ENCODE measurements around the gene GRM7. TPM values are rescaled to one million over a fixed set of nuclear protein-coding genes. Genes with fewer than 3 reads are reported as not detected.

Gene GRM7
- total RNA-seq, 2 experiments from 2014 or later, result not detected

DNA sequence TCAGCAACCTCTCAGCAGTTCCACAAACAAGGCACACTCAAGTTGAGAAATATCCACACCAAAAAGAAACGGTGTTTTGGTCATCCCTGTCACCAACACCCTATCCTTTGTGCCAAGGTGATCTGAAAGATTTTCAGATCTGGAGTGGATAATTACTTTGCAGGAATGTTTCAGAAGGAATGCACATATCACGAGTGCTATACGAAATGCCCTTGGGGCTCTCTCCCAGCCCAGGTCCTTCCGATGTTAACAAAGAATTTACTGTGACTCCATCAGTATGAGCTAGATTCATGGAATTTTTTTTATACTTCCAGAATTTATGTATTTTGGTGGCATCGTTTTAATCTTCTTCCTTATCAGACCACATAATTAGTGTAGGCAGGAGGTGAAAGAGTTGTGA lies 105.0 kb downstream of the GRM7 start:
- DNase-seq (no peak), ATAC-seq (ENCODE audit: poor library complexity) (no peak)
- H3K4me3 Mint-ChIP-seq, result no peak overlapping the region
- no peaks in the 10 kb centered on the region for H3K4me1 Mint-ChIP-seq (ENCODE audit: low read depth)
- POLR2A ChIA-PET, result no interaction called here
- CTCF ChIA-PET, result no interaction called here
- intact Hi-C loops (cut with DNase I, micrococcal nuclease), result no loop called here
- Histone ChIP-seq H3K9me3 (ENCODE audit: control insufficient read depth in 1 of 2, insufficient read depth in 1 of 2, low read length in 2 of 2) (no peaks in the 10 kb centered on the region), H3K4me1 (ENCODE audit: insufficient read depth, low read length) (no peaks in the 10 kb centered on the region), H3K27ac (ENCODE audit: low read depth in 1 of 2, low read length in 2 of 2) (no peak overlapping the region), H3K27me3 (ENCODE audit: control insufficient read depth in 1 of 2, insufficient read depth in 2 of 2, low read length in 2 of 2) (no peaks in the 10 kb centered on the region), H3K4me3 (ENCODE audit: low read length) (no peak overlapping the region), H3K36me3 (ENCODE audit: insufficient read depth, low read length) (no peaks in the 10 kb centered on the region)
- no peak overlapping the region for H3K27ac Mint-ChIP-seq
- H3K27me3 Mint-ChIP-seq, result no peaks in the 10 kb centered on the region
- TF ChIP-seq, protein P1, sequence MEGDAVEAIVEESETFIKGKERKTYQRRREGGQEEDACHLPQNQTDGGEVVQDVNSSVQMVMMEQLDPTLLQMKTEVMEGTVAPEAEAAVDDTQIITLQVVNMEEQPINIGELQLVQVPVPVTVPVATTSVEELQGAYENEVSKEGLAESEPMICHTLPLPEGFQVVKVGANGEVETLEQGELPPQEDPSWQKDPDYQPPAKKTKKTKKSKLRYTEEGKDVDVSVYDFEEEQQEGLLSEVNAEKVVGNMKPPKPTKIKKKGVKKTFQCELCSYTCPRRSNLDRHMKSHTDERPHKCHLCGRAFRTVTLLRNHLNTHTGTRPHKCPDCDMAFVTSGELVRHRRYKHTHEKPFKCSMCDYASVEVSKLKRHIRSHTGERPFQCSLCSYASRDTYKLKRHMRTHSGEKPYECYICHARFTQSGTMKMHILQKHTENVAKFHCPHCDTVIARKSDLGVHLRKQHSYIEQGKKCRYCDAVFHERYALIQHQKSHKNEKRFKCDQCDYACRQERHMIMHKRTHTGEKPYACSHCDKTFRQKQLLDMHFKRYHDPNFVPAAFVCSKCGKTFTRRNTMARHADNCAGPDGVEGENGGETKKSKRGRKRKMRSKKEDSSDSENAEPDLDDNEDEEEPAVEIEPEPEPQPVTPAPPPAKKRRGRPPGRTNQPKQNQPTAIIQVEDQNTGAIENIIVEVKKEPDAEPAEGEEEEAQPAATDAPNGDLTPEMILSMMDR (IDR thresholded peaks at IDR 0.05), result no peak
- H3K36me3 Mint-ChIP-seq (ENCODE audit: low read depth), result no peaks in the 10 kb centered on the region
- H3K9me3 Mint-ChIP-seq, result peaks cover 3% of the 10 kb centered on the region

- Mint-ChIP-seq H3K4me3 (no peak overlapping the region), H3K36me3 (ENCODE audit: low read depth) (no peaks in the 10 kb centered on the region), H3K27ac (no peak overlapping the region), H3K9me3 (peaks cover 2% of the 10 kb centered on the region), H3K27me3 (no peaks in the 10 kb centered on the region), H3K4me1 (ENCODE audit: low read depth) (no peaks in the 10 kb centered on the region)
- ATAC-seq (ENCODE audit: poor library complexity), result no peak
- ChIA-PET CTCF (no interaction called here), POLR2A (no interaction called here)
- H3K36me3 ChIP-seq (ENCODE audit: insufficient read depth, low read length), result no peaks in the 10 kb centered on the region
- DNase-seq, result no peak
- TF ChIP-seq, protein P1 (IDR thresholded peaks at IDR 0.05), result no peak
- no peaks in the 10 kb centered on the region for H3K27me3 ChIP-seq (ENCODE audit: control insufficient read depth in 1 of 2, insufficient read depth in 2 of 2, low read length in 2 of 2)
- no peaks in the 10 kb centered on the region for H3K9me3 ChIP-seq (ENCODE audit: control insufficient read depth in 1 of 2, insufficient read depth in 1 of 2, low read length in 2 of 2)
- no peak overlapping the region for H3K4me3 ChIP-seq (ENCODE audit: low read length)
- no peaks in the 10 kb centered on the region for H3K4me1 ChIP-seq (ENCODE audit: insufficient read depth, low read length)
- no peak overlapping the region for H3K27ac ChIP-seq (ENCODE audit: low read depth in 1 of 2, low read length in 2 of 2)
- intact Hi-C loops (cut with DNase I, micrococcal nuclease), result no loop called here
These were observed 111.0 kb downstream of the GRM7 start for GRCh38 chr3:6971933-6972332.

DNA sequence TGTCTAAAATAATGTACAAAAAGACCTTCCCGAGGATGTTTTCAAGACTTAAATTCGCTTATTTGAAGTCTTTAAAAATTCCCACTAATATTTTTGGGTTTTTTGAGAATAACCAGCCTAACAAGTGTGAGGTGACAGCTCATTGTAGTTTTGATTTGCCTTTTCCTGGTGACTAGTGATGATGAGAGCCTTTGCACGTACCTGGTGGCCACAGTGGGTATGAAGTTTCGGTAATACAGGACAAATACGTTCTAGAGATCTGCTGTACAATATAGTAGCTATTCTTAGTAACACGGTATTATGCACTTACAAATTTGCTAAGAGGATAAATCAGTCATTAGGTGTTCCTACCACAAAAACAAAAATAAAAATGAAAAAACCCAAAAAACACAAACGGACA lies 124.9 kb downstream of the GRM7 start:
- Mint-ChIP-seq H3K4me1 (ENCODE audit: low read depth) (no peaks in the 10 kb centered on the region), H3K27me3 (no peaks in the 10 kb centered on the region), H3K9me3 (no peaks in the 10 kb centered on the region), H3K27ac (no peak overlapping the region), H3K36me3 (ENCODE audit: low read depth) (no peaks in the 10 kb centered on the region), H3K4me3 (no peak overlapping the region)
- no peak for DNase-seq
- ChIA-PET POLR2A (no interaction called here), CTCF (no interaction called here)
- Histone ChIP-seq H3K36me3 (ENCODE audit: insufficient read depth, low read length) (no peaks in the 10 kb centered on the region), H3K27ac (ENCODE audit: low read depth in 1 of 2, low read length in 2 of 2) (no peak overlapping the region), H3K4me3 (ENCODE audit: low read length) (no peak overlapping the region), H3K9me3 (ENCODE audit: control insufficient read depth in 1 of 2, insufficient read depth in 1 of 2, low read length in 2 of 2) (no peaks in the 10 kb centered on the region), H3K4me1 (ENCODE audit: insufficient read depth, low read length) (no peaks in the 10 kb centered on the region), H3K27me3 (ENCODE audit: control insufficient read depth in 1 of 2, insufficient read depth in 2 of 2, low read length in 2 of 2) (no peaks in the 10 kb centered on the region)
- no peak for ATAC-seq (ENCODE audit: poor library complexity)
- TF ChIP-seq, protein P1 (IDR thresholded peaks at IDR 0.05), result no peak
- intact Hi-C loops (cut with DNase I, micrococcal nuclease), result no loop called here
